Fibroblast of gingiva (primary cell): ENCODE data around the gene FGF14.
"Not testable (repeated sequence)": the region's sequence is repeated elsewhere in the genome, so short reads cannot be mapped to it uniquely, and the experiment has no call there.

Experiments
- DNase-seq: peaks from one replicate; pipeline ENCODE4 v3.0.0-alpha.2; 2011; ENCODE audit warnings: low read depth

The FGF14 gene

GRCh38 chr13:102040812-102041211 lies 361.0 kb downstream of the FGF14 start:
- DNase-seq, result no peak

- no peak for DNase-seq
These were observed 362.6 kb downstream of the FGF14 start for GRCh38 chr13:102039264-102039663.

- DNase-seq, result no peak
These were observed 363.1 kb downstream of the FGF14 start for GRCh38 chr13:102038787-102039186.

GRCh38 chr13:102035969-102036368 lies 365.9 kb downstream of the FGF14 start:
- DNase-seq, result no peak

GRCh38 chr13:102033857-102034331 lies 368.0 kb downstream of the FGF14 start:
- no peak for DNase-seq

GRCh38 chr13:102033386-102033785 lies 368.5 kb downstream of the FGF14 start:
- DNase-seq, result no peak

GRCh38 chr13:102028868-102029267 lies 373.0 kb downstream of the FGF14 start:
- no peak for DNase-seq

GRCh38 chr13:102028206-102028605 lies 373.6 kb downstream of the FGF14 start:
- DNase-seq, result no peak

- DNase-seq, result no peak
These were observed 380.1 kb downstream of the FGF14 start for GRCh38 chr13:102021777-102022176.

- DNase-seq, result no peak
These were observed 381.1 kb downstream of the FGF14 start for GRCh38 chr13:102020611-102021216.

- no peak for DNase-seq
These were observed 383.1 kb downstream of the FGF14 start for GRCh38 chr13:102018716-102019115.

GRCh38 chr13:102017248-102017647 lies 384.6 kb downstream of the FGF14 start:
- no peak for DNase-seq

GRCh38 chr13:102012299-102013293 lies 389.3 kb downstream of the FGF14 start:
- no peak for DNase-seq

GRCh38 chr13:102011455-102011854 lies 390.4 kb downstream of the FGF14 start:
- not testable (repeated sequence) for DNase-seq

- DNase-seq, result peak; percentile 51
These were observed 397.8 kb downstream of the FGF14 start for GRCh38 chr13:102003848-102004570.

GRCh38 chr13:102002287-102002686 lies 399.6 kb downstream of the FGF14 start:
- peak; percentile 46 for DNase-seq

- no peak for DNase-seq
These were observed 401.1 kb downstream of the FGF14 start for GRCh38 chr13:102000764-102001163.

GRCh38 chr13:101998129-101998528 lies 403.7 kb downstream of the FGF14 start:
- no peak for DNase-seq

- DNase-seq, result no peak
These were observed 404.9 kb downstream of the FGF14 start for GRCh38 chr13:101996954-101997353.

GRCh38 chr13:101989798-101990350 lies 412.0 kb downstream of the FGF14 start:
- no peak for DNase-seq

GRCh38 chr13:101988140-101988539 lies 413.7 kb downstream of the FGF14 start:
- no peak for DNase-seq

GRCh38 chr13:101986316-101986715 lies 415.5 kb downstream of the FGF14 start:
- DNase-seq, result no peak
